GM10248 (cell line): ENCODE results near the gene MARCHF6.
A peak's percentile ranks its signal among the peaks of the same experiment; 100 is the strongest.

Experiments
- CTCF ChIA-PET: fragments of 300-600 bp; sonication (Branson Sonifier 250); formaldehyde crosslinking; extraction: SDS; loops from one replicate; lab custom pipeline; 2021; ENCODE audit warnings: antibody characterized with exemption; lab: Yijun Ruan, JAX
- POLR2A ChIA-PET: fragments of 350-650 bp; sonication (Branson Sonifier 250); formaldehyde crosslinking; extraction: SDS; loops from one replicate; lab custom pipeline; 2020; ENCODE audit warnings: antibody characterized with exemption; lab: Yijun Ruan, JAX
- DNase-seq: peaks from one replicate; pipeline ENCODE4 v3.0.0; 2012; ENCODE audit errors: extremely low spot score
- CTCF ChIP-seq: IDR thresholded peaks from 2 replicates; pipeline ENCODE4 v1.5.1; 2012; ENCODE audit warnings: mild to moderate bottlenecking, low read depth; ENCODE audit errors: extremely low read depth, missing control alignments, control extremely low read depth

The MARCHF6 gene

GRCh38 chr5:10353241-10354047 lies at the start of gene MARCHF6:
Gene MARCHF6, plus strand, starts transcription at chr5:10353695. Its CDS starts 204 bp downstream, at chr5:10353899.
- ChIA-PET CTCF (interaction anchor here (1.0 to 1.7 kb wide), 6 partner anchors 11 to 274 kb away, joined by 3 to 7 read pairs (median 4); no protein-coding TSS in a partner anchor), POLR2A (interaction anchor here (0.5 to 1.2 kb wide), 4 partner anchors 9 to 283 kb away, joined by 3 to 5 read pairs (median 4); no protein-coding TSS in a partner anchor)
- peak; percentile 5 for TF ChIP-seq CTCF
- DNase-seq = peak; percentile 94

GRCh38 chr5:10303699-10304170 lies 49.8 kb upstream of the MARCHF6 start:
- ChIA-PET CTCF (interaction anchor here (1.5 to 5.5 kb wide), 2 partner anchors 12 to 20 kb away, joined by 5 to 18 read pairs; no protein-coding TSS in a partner anchor), POLR2A (no interaction called here)
- DNase-seq = no peak
- TF ChIP-seq CTCF = no peak

- CTCF ChIA-PET = interaction anchor here (1.5 to 5.5 kb wide), 2 partner anchors 14 to 21 kb away, joined by 5 to 18 read pairs; no protein-coding TSS in a partner anchor
- DNase-seq = no peak
- POLR2A ChIA-PET = no interaction called here
- no peak for TF ChIP-seq CTCF
Observed at GRCh38 chr5:10304932-10305331, 48.6 kb upstream of the MARCHF6 start.

GRCh38 chr5:10306114-10306513 lies 47.4 kb upstream of the MARCHF6 start:
- DNase-seq = no peak
- ChIA-PET POLR2A (no interaction called here), CTCF (no interaction called here)
- no peak for TF ChIP-seq CTCF

GRCh38 chr5:10306806-10307205 lies 46.7 kb upstream of the MARCHF6 start:
- no peak for DNase-seq
- TF ChIP-seq CTCF = no peak
- ChIA-PET CTCF (no interaction called here), POLR2A (no interaction called here)

GRCh38 chr5:10307206-10308148 lies 46.0 kb upstream of the MARCHF6 start, which contains the start of gene CMBL:
Gene CMBL, minus strand, starts transcription at chr5:10307902. Its CDS starts 17,140 bp downstream, at chr5:10290762.
- POLR2A ChIA-PET = no interaction called here
- no peak for TF ChIP-seq CTCF
- DNase-seq = peak; percentile 67
- CTCF ChIA-PET = interaction anchor here (1.4 kb wide), 1 partner anchor 24 kb away, joined by 3 read pairs; no protein-coding TSS in a partner anchor
